Activated CD8-positive, alpha-beta T cell treated with anti-CD3 and anti-CD28 coated beads for 36 hours (primary cell): Measurements from ENCODE around the gene SEPTIN1. TPM values are rescaled to one million over a fixed set of nuclear protein-coding genes. Genes with fewer than 3 reads are reported as not detected.

Experiments used
- ATAC-seq: fragments of 200-7000 bp; cut with Tn5 transposase; one replicate; pipeline ENCODE4 v1.10.0; 2021; ENCODE audit warnings: mild to moderate bottlenecking, moderate library complexity
- CTCF ChIA-PET: fragments of 350-600 bp; sonication (Branson Sonifier 250); formaldehyde crosslinking; loops from one replicate; lab custom pipeline; 2021; ENCODE audit warnings: antibody characterized with exemption; lab: Charles Lee
- POLR2A ChIA-PET: fragments of 350-600 bp; sonication (Branson Sonifier 250); formaldehyde crosslinking; loops from one replicate; lab custom pipeline; 2021; ENCODE audit warnings: antibody characterized with exemption; lab: Charles Lee
- DNase-seq: peaks from one replicate; pipeline ENCODE4 v3.0.0-alpha.2; 2020
- H3K27ac Mint-ChIP-seq: one replicate; pipeline ENCODE4 v1.8.0; 2021; ENCODE audit warnings: mild to moderate bottlenecking, mixed read lengths
- H3K27me3 Mint-ChIP-seq: one replicate; pipeline ENCODE4 v1.8.0; 2021; ENCODE audit warnings: mixed read lengths
- H3K36me3 Mint-ChIP-seq: one replicate; pipeline ENCODE4 v1.8.0; 2021; ENCODE audit warnings: low read depth, mixed read lengths
- H3K4me1 Mint-ChIP-seq: one replicate; pipeline ENCODE4 v1.8.0; 2021; ENCODE audit warnings: low read depth, mixed read lengths
- H3K4me3 Mint-ChIP-seq: one replicate; pipeline ENCODE4 v1.8.0; 2021; ENCODE audit warnings: mild to moderate bottlenecking, moderate library complexity, mixed read lengths
- H3K9me3 Mint-ChIP-seq: one replicate; pipeline ENCODE4 v1.8.0; 2021; ENCODE audit warnings: mixed read lengths
- CTCF ChIP-seq: fragments of 200-600 bp; IDR thresholded peaks from one replicate; pipeline ENCODE4 v1.8.0; 2022; ENCODE audit warnings: antibody characterized with exemption, mild to moderate bottlenecking
- intact Hi-C: fragments of 100-400 bp; cut with micrococcal nuclease; formaldehyde crosslinking; loops from one replicate; pipeline ENCODE4 v1.10.0; 2022
- total RNA-seq, 2 experiments: library from RNA; stranded (reverse); gene quantifications; one replicate each; pipeline ENCODE4 v1.2.3, GENCODE V29; 2021

The SEPTIN1 gene
- total RNA-seq, 2 experiments from 2014 or later, result 163 to 169 TPM

DNA sequence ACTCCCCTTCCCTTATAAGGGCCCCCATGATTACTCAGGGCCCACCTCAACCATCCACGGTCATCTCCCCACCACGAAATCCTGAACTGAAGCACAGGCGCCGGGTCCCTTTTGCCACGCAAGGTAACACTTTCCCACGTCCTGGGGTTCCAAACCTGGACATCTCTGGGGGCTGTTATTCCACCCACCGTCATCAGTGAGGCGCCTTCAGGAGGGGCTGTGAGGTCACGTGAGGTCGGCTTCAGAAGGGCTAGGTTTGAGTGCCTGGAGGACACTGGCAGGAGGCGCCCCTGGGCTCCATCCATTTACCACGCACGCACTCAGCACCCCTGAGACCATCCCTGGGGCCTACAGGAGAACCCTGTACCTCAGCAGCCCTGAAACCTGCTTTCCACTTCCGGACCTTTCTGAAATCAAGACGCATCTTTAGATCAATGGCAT lies 31.3 kb downstream of the SEPTIN1 start:
- no peaks in the 10 kb centered on the region for H3K9me3 Mint-ChIP-seq
- no peak overlapping the region for H3K4me3 Mint-ChIP-seq
- intact Hi-C loops, result no loop called here
- no peak for ATAC-seq
- no peak for DNase-seq
- POLR2A ChIA-PET, result interaction anchor here (0.9 to 1.4 kb wide), 4 partner anchors 9 to 59 kb away, joined by 3 to 5 read pairs (median 4); no protein-coding TSS in a partner anchor
- no peak for TF ChIP-seq CTCF
- H3K27me3 Mint-ChIP-seq, result no peaks in the 10 kb centered on the region
- H3K27ac Mint-ChIP-seq, result peak overlapping the region; percentile 81
- H3K36me3 Mint-ChIP-seq, result peaks cover 41% of the 10 kb centered on the region
- CTCF ChIA-PET, result no interaction called here
- peaks cover 50% of the 10 kb centered on the region for H3K4me1 Mint-ChIP-seq

DNA sequence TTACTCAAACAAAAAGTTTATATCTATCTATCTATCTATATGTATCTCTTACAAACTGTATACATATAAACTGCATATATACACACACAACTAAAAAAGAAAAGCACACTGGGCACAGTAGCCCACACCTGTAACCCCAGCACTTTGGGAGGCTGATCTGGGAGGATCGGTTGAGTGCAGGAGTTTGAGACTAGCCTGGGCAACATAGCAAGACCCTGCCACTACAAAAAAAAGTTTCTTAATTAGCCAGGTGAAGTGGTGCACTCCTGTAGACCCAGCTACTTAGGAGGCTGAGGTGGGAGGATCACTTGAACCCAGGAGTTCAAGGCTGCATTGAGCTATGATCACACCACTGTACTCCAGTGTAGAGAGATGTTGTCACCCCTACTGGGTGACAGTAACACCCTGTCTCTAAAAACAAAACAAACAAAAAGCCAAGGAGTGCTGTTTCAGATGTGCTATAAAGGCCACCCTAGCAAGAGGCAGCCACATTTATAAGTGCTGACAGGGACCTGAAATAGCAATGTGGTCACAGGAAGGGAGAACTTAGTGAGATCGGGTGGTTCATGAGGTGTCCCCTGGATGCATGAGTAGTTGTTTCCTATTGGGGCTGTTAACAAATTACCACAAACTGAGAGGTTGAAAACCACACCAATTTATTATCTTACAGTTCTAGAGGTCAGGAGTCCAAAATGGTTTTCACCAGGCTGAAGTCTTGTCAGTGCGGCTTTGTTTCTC lies 32.1 kb downstream of the SEPTIN1 start:
- peak; percentile 62 for ATAC-seq
- peak; percentile 73 for DNase-seq
- no peak overlapping the region for H3K4me3 Mint-ChIP-seq
- intact Hi-C loops, result no loop called here
- ChIA-PET POLR2A (interaction anchor here (1.4 kb wide), 1 partner anchor 15 kb away, joined by 5 read pairs; no protein-coding TSS in a partner anchor), CTCF (no interaction called here)
- H3K36me3 Mint-ChIP-seq, result peaks cover 41% of the 10 kb centered on the region
- no peak for TF ChIP-seq CTCF
- no peaks in the 10 kb centered on the region for H3K9me3 Mint-ChIP-seq
- no peaks in the 10 kb centered on the region for H3K27me3 Mint-ChIP-seq
- peak overlapping the region; percentile 81 for H3K27ac Mint-ChIP-seq
- H3K4me1 Mint-ChIP-seq, result peaks cover 45% of the 10 kb centered on the region

DNA sequence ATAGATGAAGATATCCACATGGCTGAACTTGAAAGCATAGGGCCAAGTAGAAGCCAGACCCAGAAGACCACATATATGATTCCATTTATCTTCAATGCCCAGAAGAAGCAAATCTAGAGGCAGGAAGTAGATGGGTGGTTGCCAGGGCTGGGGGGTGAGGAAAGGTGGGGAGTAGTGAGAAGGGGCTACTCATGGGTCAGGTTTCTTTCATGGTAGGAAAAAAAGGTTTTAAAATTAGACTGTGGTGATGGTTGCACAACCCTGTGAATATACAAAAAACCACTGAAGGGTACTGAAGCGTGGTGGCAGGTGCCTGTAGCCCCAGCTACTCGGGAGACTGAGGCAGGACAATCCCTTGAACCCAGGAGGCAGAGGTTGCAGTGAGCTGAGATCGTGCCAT lies 32.7 kb downstream of the SEPTIN1 start:
- ChIA-PET CTCF (no interaction called here), POLR2A (interaction anchor here (1.4 kb wide), 1 partner anchor 14 kb away, joined by 5 read pairs; no protein-coding TSS in a partner anchor)
- Mint-ChIP-seq H3K27me3 (no peaks in the 10 kb centered on the region), H3K4me3 (no peak overlapping the region), H3K36me3 (peaks cover 41% of the 10 kb centered on the region), H3K9me3 (no peaks in the 10 kb centered on the region), H3K4me1 (peaks cover 41% of the 10 kb centered on the region), H3K27ac (peak overlapping the region; percentile 81)
- DNase-seq, result no peak
- no peak for TF ChIP-seq CTCF
- intact Hi-C loops, result no loop called here
- ATAC-seq, result no peak

DNA sequence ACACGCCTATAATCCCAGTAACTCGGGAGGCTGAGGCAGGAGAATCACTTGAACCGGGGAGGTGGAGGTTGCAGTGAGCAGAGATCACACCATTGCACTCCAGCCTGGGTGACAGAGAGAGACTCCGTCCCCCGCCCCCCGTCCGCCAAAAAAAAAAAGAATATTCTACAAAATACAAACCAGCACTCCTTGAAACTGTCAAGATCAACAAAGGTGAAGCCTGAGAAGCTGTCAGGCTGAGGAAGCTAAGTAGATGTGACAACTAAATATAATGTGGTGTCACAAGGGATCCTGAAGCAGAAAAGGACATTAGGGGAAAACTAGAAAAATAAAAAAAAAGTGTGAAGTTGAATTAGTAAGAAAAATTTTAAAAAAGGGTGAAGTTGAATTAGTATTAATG lies 33.4 kb downstream of the SEPTIN1 start:
- Mint-ChIP-seq H3K4me3 (no peak overlapping the region), H3K36me3 (peaks cover 35% of the 10 kb centered on the region), H3K4me1 (peaks cover 36% of the 10 kb centered on the region), H3K9me3 (no peaks in the 10 kb centered on the region), H3K27ac (peak overlapping the region; percentile 61), H3K27me3 (no peaks in the 10 kb centered on the region)
- ChIA-PET POLR2A (no interaction called here), CTCF (no interaction called here)
- intact Hi-C loops, result no loop called here
- TF ChIP-seq CTCF, result no peak
- ATAC-seq (no peak), DNase-seq (no peak)

DNA sequence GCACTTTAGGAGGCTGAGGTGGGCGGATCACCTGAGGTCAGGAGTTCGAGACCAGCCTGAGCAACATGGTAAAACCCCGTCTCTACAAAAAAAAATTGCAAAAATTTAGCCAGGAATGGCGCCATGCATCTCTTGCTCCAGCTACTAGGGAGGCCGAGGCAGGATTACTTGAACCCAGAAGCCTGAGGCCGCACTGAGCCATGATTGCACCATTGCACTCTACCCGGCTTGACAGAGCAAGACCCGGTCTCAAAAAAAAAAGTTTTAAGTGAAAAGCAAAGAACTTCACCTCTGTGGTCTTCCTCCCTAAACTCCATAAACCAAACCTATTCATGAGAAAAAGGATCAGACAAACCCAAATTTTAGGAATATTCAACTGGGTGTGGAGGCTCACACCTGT lies 34.2 kb downstream of the SEPTIN1 start:
- H3K4me3 Mint-ChIP-seq, result no peak overlapping the region
- intact Hi-C loops, result no loop called here
- peak overlapping the region; percentile 10 for H3K27ac Mint-ChIP-seq
- peaks cover 30% of the 10 kb centered on the region for H3K4me1 Mint-ChIP-seq
- DNase-seq (no peak), ATAC-seq (no peak)
- no peaks in the 10 kb centered on the region for H3K9me3 Mint-ChIP-seq
- POLR2A ChIA-PET, result interaction anchor here (1.0 kb wide), 1 partner anchor 8 kb away, joined by 4 read pairs; no protein-coding TSS in a partner anchor
- peaks cover 31% of the 10 kb centered on the region for H3K36me3 Mint-ChIP-seq
- CTCF ChIA-PET, result no interaction called here
- no peak for TF ChIP-seq CTCF
- no peaks in the 10 kb centered on the region for H3K27me3 Mint-ChIP-seq
